Activated CD4-positive, alpha-beta memory T cell treated with anti-CD3 and anti-CD28 coated beads for 36 hours (primary cell): ENCODE measurements around the gene PLEKHO1. TPM values are rescaled to one million over a fixed set of nuclear protein-coding genes. Genes with fewer than 3 reads are reported as not detected.

Experiments
- CTCF ChIA-PET: fragments of 350-600 bp; sonication (Branson Sonifier 250); formaldehyde crosslinking; loops from one replicate; lab custom pipeline; 2021; ENCODE audit warnings: antibody characterized with exemption, inconsistent platforms; lab: Charles Lee
- POLR2A ChIA-PET: fragments of 350-600 bp; sonication (Branson Sonifier 250); formaldehyde crosslinking; loops from one replicate; lab custom pipeline; 2021; ENCODE audit warnings: antibody characterized with exemption; lab: Charles Lee
- DNase-seq: peaks from one replicate; pipeline ENCODE4 v3.0.0-alpha.2; 2020
- H3K27ac Mint-ChIP-seq: one replicate; pipeline ENCODE4 v1.8.0; 2021; ENCODE audit warnings: mixed read lengths
- H3K27me3 Mint-ChIP-seq: one replicate; pipeline ENCODE4 v1.8.0; 2021; ENCODE audit warnings: mixed read lengths
- H3K36me3 Mint-ChIP-seq: one replicate; pipeline ENCODE4 v1.8.0; 2021; ENCODE audit warnings: mixed read lengths
- H3K4me1 Mint-ChIP-seq: one replicate; pipeline ENCODE4 v1.8.0; 2021; ENCODE audit warnings: low read depth, mixed read lengths
- H3K4me3 Mint-ChIP-seq: one replicate; pipeline ENCODE4 v1.8.0; 2021; ENCODE audit warnings: mild to moderate bottlenecking, mixed read lengths
- H3K9me3 Mint-ChIP-seq: one replicate; pipeline ENCODE4 v1.8.0; 2021; ENCODE audit warnings: mixed read lengths
- intact Hi-C: fragments of 100-400 bp; cut with micrococcal nuclease; formaldehyde crosslinking; loops from one replicate; pipeline ENCODE4 v1.15.1; 2023
- total RNA-seq, 2 experiments: library from RNA; stranded (reverse); gene quantifications; one replicate each; pipeline ENCODE4 v1.2.3, GENCODE V29; 2021

PLEKHO1 gene
- total RNA-seq, 2 experiments from 2014 or later, result 28.7 to 31.8 TPM

DNA sequence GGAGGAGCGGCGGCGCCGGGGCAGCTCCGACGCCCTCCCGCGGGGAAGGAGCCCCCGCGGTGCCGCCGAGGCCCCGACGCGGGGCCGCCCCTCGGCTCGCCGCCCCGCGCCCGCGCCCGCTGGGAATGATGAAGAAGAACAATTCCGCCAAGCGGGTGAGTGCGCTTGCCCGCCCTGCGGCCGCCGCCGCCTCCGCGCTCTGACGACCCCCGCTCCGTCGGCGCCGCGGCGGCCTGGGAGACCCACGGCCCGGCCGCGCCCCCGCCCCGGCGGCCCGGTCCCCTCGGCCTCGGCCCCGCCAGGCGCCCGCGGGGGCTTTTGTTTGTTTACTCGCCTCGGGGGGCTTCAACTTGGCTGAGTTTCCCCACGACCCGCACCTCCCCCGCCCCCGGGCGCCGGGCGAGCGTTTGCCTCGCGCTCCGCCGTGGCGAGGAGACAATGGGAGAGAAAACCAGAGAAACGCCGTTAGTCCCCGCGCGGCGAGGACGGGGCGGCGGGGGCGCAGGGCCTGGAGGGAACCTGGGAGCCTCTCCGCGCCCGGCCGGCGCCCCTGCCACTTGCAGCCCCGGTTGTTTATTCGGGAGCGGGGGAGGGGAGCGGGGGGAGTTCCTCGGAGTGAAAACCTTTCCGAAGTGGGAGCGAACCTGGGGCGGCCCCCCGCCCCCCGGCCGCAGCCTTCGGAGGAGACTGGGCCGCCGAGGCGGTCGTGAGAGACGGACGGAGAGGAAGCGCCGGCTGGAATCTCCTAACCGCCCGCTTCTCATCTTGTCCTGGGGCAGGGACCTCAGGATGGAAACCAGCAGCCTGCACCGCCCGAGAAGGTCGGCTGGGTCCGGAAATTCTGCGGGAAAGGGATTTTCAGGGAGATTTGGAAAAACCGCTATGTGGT, 661 bp downstream of the PLEKHO1 start:
- DNase-seq, result peak; percentile 40
- peaks cover 65% of the 10 kb centered on the region for H3K4me1 Mint-ChIP-seq

DNA sequence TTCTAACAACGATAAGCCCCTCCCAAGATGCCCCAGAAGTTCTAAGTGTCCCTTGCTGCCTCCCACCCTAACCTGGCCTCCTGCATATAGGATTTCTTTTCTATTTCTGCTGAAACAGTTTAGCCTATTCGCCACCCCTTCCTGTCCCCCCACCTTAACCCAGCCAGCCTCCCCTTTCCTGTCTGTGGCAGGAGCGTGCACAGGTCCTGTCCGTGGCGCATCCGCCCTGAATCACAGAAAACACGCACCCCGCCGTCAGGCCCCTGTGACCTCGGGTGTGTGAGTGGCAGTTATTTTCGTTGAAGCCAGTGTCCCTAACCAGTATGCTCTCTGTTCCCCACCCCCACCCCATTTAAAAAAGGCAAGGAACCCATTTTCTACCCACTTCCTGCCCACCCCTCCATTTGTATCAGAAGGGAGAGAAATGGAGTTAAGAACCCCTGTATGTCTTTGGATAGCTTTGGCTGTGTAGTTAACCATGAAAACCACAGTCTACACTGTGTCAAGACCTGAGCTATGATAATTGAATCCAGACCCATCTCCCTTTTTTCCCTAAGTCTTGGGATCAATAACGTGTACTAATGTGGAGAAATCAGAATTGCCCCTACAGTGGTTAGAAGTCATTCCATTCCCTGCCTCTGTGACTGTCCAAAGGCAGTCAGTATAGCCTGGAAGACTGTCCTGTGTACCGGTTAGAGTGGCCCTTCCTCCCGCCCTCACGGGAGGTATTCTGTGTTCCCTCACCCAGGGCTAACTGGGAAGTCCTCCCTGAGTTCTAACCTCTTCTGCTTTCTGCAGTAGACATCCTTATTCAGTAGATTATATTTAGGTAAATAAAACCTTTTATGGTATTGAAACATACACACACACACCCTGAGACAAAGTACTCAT, 1.8 kb downstream of the PLEKHO1 start:
- H3K27me3 Mint-ChIP-seq, result no peaks in the 10 kb centered on the region

More for the DNA sequence above, 661 bp downstream of the PLEKHO1 start:
- Mint-ChIP-seq H3K27ac (peak overlapping the region; percentile 93), H3K36me3 (peaks cover 32% of the 10 kb centered on the region), H3K9me3 (no peaks in the 10 kb centered on the region), H3K4me3 (peak overlapping the region; percentile 90), H3K27me3 (no peaks in the 10 kb centered on the region)
- POLR2A ChIA-PET, result interaction anchor here (0.7 to 2.4 kb wide), 9 partner anchors 10 to 263 kb away, joined by 3 to 13 read pairs (median 4); a partner anchor contains a TSS
- intact Hi-C loops, result loop anchor here (1.0 to 2.0 kb wide), 2 partner anchors 10 to 40 kb away; no protein-coding TSS in a partner anchor
- CTCF ChIA-PET, result interaction anchor here (0.9 to 2.3 kb wide), 4 partner anchors 14 to 77 kb away, joined by 3 to 9 read pairs (median 4); no protein-coding TSS in a partner anchor

DNA sequence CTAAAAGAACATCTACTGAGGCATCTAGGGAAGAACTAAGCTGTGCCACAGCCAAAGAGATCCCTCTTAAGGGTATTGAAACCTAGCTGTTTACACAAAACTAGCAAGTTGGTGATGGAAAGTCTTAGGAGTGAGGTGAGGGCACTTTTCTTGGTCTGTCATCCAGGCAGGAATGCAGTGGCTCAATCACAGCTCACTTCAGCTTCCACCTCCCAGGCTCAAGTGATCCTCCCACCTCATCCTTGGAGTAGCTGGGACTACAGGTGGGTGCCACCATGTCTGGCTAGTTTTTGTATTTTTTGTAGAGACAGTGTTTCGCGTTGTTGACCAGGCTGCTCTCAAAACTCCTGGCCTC, 2.4 kb downstream of the PLEKHO1 start:
- Mint-ChIP-seq H3K36me3 (peaks cover 42% of the 10 kb centered on the region), H3K27ac (peak overlapping the region; percentile 93), H3K4me3 (peak overlapping the region; percentile 90), H3K9me3 (no peaks in the 10 kb centered on the region), H3K4me1 (peaks cover 55% of the 10 kb centered on the region), H3K27me3 (no peaks in the 10 kb centered on the region)
- no peak for DNase-seq
- POLR2A ChIA-PET, result interaction anchor here (1.1 to 2.4 kb wide), 2 partner anchors 9 to 35 kb away, joined by 5 to 7 read pairs; no protein-coding TSS in a partner anchor
- intact Hi-C loops, result no loop called here
- CTCF ChIA-PET, result interaction anchor here (1.1 to 2.2 kb wide), 3 partner anchors 13 to 79 kb away, joined by 5 to 8 read pairs (median 6); no protein-coding TSS in a partner anchor

More for the DNA sequence above, 1.8 kb downstream of the PLEKHO1 start:
- intact Hi-C loops, result loop anchor here (1.0 to 2.0 kb wide), 2 partner anchors 9 to 41 kb away; no protein-coding TSS in a partner anchor
- peak overlapping the region; percentile 90 for H3K4me3 Mint-ChIP-seq
- POLR2A ChIA-PET, result interaction anchor here (0.7 to 2.4 kb wide), 3 partner anchors 9 to 36 kb away, joined by 3 to 7 read pairs (median 5); no protein-coding TSS in a partner anchor
- peak overlapping the region; percentile 93 for H3K27ac Mint-ChIP-seq
- peak; percentile 81 for DNase-seq
- H3K4me1 Mint-ChIP-seq, result peaks cover 61% of the 10 kb centered on the region
- H3K36me3 Mint-ChIP-seq, result peaks cover 39% of the 10 kb centered on the region
- CTCF ChIA-PET, result interaction anchor here (0.9 to 1.2 kb wide), 3 partner anchors 13 to 78 kb away, joined by 4 to 6 read pairs (median 5); no protein-coding TSS in a partner anchor
- no peaks in the 10 kb centered on the region for H3K9me3 Mint-ChIP-seq

DNA sequence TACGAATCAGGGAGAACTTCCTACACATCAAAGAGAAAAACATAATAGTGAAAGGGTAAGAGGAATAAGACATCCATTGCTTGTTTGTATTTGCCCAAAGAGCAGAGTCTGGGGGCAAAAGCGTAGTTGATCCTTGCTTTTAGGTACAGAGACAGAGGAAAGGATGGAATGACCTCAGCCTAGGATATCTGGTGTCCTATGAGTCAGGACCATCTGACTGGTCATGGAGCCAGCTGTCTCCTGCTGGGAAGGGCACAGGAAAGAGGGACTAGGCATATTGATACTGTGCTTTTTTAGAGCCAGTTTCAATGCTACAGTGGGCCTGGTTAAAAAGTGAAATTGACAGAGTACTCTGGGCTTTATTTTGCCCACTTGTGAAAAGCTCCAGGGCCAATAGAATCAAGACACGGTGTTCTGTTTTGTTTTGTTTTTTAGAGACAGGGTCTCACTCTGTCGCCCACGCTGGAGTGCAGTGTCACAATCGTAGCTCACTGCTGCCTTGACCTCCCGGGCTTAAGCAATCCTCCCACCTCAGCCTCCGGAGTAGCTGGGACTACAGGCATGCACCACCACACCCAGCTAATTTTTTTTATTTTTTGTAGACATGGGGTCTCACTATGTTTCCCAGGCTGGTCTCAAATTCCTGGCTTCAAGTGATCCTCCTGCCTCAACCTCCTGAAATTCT, 3.2 kb downstream of the PLEKHO1 start:
- ChIA-PET CTCF (interaction anchor here (0.8 to 2.2 kb wide), 2 partner anchors 13 to 80 kb away, joined by 3 to 8 read pairs; no protein-coding TSS in a partner anchor), POLR2A (interaction anchor here (0.6 to 2.4 kb wide), 3 partner anchors 8 to 35 kb away, joined by 3 to 7 read pairs (median 5); no protein-coding TSS in a partner anchor)
- Mint-ChIP-seq H3K27ac (peak overlapping the region; percentile 72), H3K36me3 (peaks cover 44% of the 10 kb centered on the region), H3K4me1 (peaks cover 56% of the 10 kb centered on the region), H3K9me3 (no peaks in the 10 kb centered on the region), H3K4me3 (no peak overlapping the region), H3K27me3 (no peaks in the 10 kb centered on the region)
- intact Hi-C loops, result no loop called here
- DNase-seq, result no peak

DNA sequence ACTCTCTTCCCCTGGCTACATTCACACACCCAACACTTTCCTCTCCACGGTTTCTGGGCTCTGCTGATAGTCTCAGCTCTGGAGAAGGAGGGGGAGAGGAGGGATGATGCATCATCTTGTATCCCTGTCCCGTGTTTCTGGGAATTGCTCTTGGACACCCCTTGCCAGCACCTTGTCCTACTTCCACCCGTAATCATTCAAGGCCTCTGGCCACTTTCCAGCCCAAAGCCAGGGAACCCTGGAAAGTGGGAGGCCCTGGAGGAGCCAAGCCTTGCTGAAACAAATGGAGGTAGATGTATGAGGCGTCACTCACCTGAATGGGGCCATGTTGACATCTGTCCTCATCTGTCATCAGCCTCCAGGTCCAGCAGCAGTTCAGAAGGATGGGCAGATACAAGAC, 4.4 kb downstream of the PLEKHO1 start:
- H3K27me3 Mint-ChIP-seq, result no peaks in the 10 kb centered on the region
- peak overlapping the region; percentile 50 for H3K27ac Mint-ChIP-seq
- ChIA-PET CTCF (interaction anchor here (2.0 to 2.2 kb wide), 2 partner anchors 12 to 81 kb away, joined by 8 read pairs; no protein-coding TSS in a partner anchor), POLR2A (no interaction called here)
- intact Hi-C loops, result no loop called here
- DNase-seq, result no peak
- no peaks in the 10 kb centered on the region for H3K9me3 Mint-ChIP-seq
- peaks cover 52% of the 10 kb centered on the region for H3K36me3 Mint-ChIP-seq
- no peak overlapping the region for H3K4me3 Mint-ChIP-seq
- H3K4me1 Mint-ChIP-seq, result peaks cover 50% of the 10 kb centered on the region

DNA sequence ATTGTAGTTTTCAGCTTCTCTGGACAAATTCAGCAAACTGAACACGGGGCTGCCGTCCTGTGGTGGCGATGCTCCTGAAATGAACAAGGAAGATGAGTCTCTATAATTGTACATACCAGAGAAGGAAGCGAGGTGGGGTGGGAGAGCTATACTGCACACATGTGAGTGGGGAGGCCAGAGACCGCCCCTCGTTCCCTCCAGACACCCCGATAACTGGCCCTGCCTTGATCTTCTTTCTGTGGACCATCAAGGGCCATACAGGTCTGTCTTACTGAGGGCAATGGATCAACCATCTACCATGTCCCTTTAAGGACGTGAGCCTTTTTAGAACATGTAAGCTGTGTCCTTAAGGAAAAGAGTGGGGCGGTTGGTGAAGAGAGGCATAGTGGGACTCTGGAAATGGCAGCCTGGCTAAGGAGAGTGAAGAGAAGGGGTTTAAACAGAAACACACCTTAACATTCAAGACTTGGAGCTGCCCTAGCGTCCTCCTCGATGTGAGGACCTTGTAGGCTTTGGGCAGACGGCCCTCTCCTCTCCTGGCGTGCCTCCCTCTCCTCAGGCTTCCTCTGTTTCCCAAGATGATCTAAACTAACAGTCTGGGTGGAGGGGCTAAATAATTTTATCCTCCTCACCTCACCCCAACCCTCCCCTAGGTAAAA, 5.8 kb downstream of the PLEKHO1 start:
- no peaks in the 10 kb centered on the region for H3K27me3 Mint-ChIP-seq

DNA sequence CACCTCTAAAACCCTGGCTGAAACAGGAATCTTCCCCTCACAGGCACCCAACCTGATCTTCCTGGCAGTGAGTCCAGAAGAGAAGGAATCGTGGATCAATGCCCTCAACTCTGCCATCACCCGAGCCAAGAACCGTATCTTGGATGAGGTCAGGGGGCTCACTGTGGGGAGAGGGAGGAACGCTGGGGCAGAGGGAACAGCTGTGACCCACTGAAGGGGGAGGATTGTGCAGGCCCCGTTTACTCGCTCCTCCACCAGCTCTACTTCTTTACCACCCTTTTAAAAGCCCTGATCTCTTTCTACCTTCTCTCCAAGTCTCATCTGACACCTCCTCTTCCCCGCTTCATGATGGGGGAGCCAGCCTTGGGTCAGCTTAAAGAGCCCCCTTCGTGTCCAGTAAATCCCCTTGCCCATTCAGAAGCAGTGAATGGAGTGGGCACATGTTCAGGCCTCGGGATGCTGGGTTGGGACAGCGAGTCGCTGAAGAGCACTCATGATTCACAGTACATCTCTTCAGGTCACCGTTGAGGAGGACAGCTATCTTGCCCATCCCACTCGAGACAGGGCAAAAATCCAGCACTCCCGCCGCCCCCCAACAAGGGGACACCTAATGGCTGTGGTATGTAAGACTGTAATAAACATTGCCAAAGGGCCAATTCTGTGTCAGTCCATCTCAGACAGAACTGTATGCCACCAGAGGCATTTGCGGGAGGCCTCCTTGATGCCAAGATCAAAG, 7.3 kb downstream of the PLEKHO1 start:
- POLR2A ChIA-PET, result no interaction called here

More for the DNA sequence above, 5.8 kb downstream of the PLEKHO1 start:
- Mint-ChIP-seq H3K27ac (no peak overlapping the region), H3K36me3 (peaks cover 57% of the 10 kb centered on the region), H3K4me3 (no peak overlapping the region), H3K9me3 (no peaks in the 10 kb centered on the region), H3K4me1 (peaks cover 61% of the 10 kb centered on the region)
- intact Hi-C loops, result no loop called here
- CTCF ChIA-PET, result interaction anchor here (1.1 to 2.0 kb wide), 2 partner anchors 32 to 82 kb away, joined by 3 to 8 read pairs; no protein-coding TSS in a partner anchor
- POLR2A ChIA-PET, result interaction anchor here (1.2 kb wide), 1 partner anchor 12 kb away, joined by 3 read pairs; no protein-coding TSS in a partner anchor
- DNase-seq, result no peak

DNA sequence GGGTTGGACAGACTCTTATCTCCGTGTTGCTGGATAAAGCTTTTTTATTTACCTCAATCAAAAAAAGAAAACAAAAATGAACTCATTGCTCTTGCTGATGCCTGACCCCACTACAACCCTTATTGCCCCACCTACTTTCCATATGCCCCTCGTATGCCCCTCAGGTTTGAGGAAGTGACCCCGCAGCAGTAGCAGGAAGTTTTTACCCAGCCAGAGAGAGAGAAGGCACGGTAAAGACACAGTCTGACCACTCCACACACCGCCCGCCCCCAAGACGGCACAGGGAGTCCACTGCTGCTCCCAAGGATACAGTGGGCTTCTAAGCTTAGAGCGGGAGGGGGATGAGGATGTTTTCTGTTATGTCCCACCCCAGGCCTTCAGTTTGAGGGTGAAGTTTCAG, 9.8 kb downstream of the PLEKHO1 start:
- DNase-seq, result no peak
- intact Hi-C loops, result no loop called here
- Mint-ChIP-seq H3K4me1 (peaks cover 47% of the 10 kb centered on the region), H3K27me3 (no peaks in the 10 kb centered on the region), H3K27ac (no peak overlapping the region), H3K4me3 (no peak overlapping the region), H3K36me3 (peaks cover 30% of the 10 kb centered on the region), H3K9me3 (no peaks in the 10 kb centered on the region)
- ChIA-PET CTCF (interaction anchor here (1.0 to 2.6 kb wide), 4 partner anchors 10 to 87 kb away, joined by 3 to 14 read pairs (median 4); no protein-coding TSS in a partner anchor), POLR2A (no interaction called here)

More for the DNA sequence above, 7.3 kb downstream of the PLEKHO1 start:
- intact Hi-C loops, result no loop called here
- Mint-ChIP-seq H3K27ac (no peak overlapping the region), H3K36me3 (peaks cover 46% of the 10 kb centered on the region), H3K9me3 (no peaks in the 10 kb centered on the region), H3K4me3 (no peak overlapping the region), H3K27me3 (no peaks in the 10 kb centered on the region), H3K4me1 (peaks cover 60% of the 10 kb centered on the region)
- DNase-seq, result no peak
- CTCF ChIA-PET, result interaction anchor here (0.6 to 1.0 kb wide), 2 partner anchors 9 to 258 kb away, joined by 5 read pairs; no protein-coding TSS in a partner anchor

DNA sequence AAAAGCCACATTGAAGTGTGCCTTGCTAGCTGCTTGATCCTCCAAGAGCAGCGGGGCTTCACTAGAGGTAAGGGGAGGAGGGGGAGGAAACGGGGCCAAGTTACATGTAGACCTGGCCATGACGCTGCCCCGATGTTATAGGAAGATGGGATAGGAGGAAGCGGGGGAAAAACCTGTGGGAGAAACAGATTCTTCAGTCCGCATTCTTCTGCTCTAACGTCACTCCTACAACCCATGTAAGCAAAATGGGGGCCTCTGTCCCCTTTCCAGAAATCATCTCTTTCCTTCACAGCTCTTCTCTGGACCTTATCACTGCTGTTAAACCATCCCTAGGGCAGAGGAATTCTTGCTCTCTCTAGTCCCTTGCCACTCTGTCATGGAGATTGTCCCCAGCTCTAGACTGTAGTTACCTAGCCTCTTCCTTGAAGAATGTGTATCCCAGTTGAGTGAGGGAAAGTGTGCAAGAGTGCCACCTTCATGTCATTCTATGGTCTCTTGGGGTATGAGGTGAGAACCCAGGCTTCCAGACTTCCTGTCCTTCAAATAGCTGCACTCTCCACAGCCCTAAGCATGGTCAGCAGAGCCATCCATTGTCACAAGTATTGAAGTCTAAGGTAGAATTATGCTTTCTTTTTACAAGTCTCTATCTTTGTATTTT, 11.4 kb downstream of the PLEKHO1 start:
- Mint-ChIP-seq H3K4me3 (no peak overlapping the region), H3K27me3 (no peaks in the 10 kb centered on the region), H3K4me1 (peaks cover 41% of the 10 kb centered on the region), H3K27ac (no peak overlapping the region), H3K36me3 (peaks cover 19% of the 10 kb centered on the region), H3K9me3 (no peaks in the 10 kb centered on the region)
- no peak for DNase-seq
- CTCF ChIA-PET, result interaction anchor here (0.9 to 13.4 kb wide), 7 partner anchors 8 to 199 kb away, joined by 3 to 180 read pairs (median 4); no protein-coding TSS in a partner anchor
- intact Hi-C loops, result loop anchor here (1.0 to 5.0 kb wide), 3 partner anchors 10 to 164 kb away; partner anchors contain the start of gene VPS45
- POLR2A ChIA-PET, result interaction anchor here (0.9 to 1.8 kb wide), 4 partner anchors 9 to 54 kb away, joined by 4 to 7 read pairs (median 4); partner anchors contain the start of gene PLEKHO1
